Right lobe of liver (tissue), 4 donors: Measurements from ENCODE around the gene SOS2.

Experiments
- CTCF ChIP-seq, 4 donors: fragments of 200-600 bp in 3 of 4; fragments of 450-650 bp in 1 of 4; IDR thresholded peaks; one replicate each; pipeline versions ENCODE4 v1.5.1 to v1.8.0; 2016 to 2022; ENCODE audit warnings: antibody characterized with exemption in 4 of 4, mild to moderate bottlenecking in 2 of 4
- POLR2A ChIP-seq: fragments of 450-650 bp; IDR thresholded peaks from one replicate; pipeline ENCODE4 v1.6.1; 2017; ENCODE audit warnings: antibody characterized with exemption, mild to moderate bottlenecking
- donor health status: DM: no; HTN: no; CAD: no.
- donor health status: DM: no; HTN: no; CAD: no.
- donor health status: DM: no; HTN: yes; CAD: no.

GRCh38 chr14:50122291-50122690, 109.1 kb downstream of the SOS2 start:
- TF ChIP-seq CTCF (IDR thresholded peaks at IDR 0.05) (no peak), POLR2A (no peak)
